Epithelial cell of proximal tubule (primary cell): Measurements from ENCODE around the gene GINS1. TPM values are rescaled to one million over a fixed set of nuclear protein-coding genes. Genes with fewer than 3 reads are reported as not detected.

Experiments
- DNase-seq: peaks from one replicate; pipeline ENCODE4 v3.0.0-alpha.2; 2011; ENCODE audit warnings: low read depth
- H3K4me3 ChIP-seq: 2 replicates; pipeline ENCODE4 v1.5.1; 2011; ENCODE audit warnings: low read depth, mild to moderate bottlenecking, low read length
- total RNA-seq: library from RNA; depleted of rRNA; stranded (reverse); fragments of >200 nt; gene quantifications from 2 replicates; pipeline ENCODE4 v1.2.3, GENCODE V29; 2015
- TF ChIP-seq, protein P1 (sequence below): conservative IDR thresholded peaks from 2 replicates; pipeline ENCODE4 v1.5.1; 2012; ENCODE audit warnings: low read depth, mild to moderate bottlenecking, low read length

The GINS1 gene
- total RNA-seq, 1 donor from 2014 or later, result 34.9 TPM

DNA sequence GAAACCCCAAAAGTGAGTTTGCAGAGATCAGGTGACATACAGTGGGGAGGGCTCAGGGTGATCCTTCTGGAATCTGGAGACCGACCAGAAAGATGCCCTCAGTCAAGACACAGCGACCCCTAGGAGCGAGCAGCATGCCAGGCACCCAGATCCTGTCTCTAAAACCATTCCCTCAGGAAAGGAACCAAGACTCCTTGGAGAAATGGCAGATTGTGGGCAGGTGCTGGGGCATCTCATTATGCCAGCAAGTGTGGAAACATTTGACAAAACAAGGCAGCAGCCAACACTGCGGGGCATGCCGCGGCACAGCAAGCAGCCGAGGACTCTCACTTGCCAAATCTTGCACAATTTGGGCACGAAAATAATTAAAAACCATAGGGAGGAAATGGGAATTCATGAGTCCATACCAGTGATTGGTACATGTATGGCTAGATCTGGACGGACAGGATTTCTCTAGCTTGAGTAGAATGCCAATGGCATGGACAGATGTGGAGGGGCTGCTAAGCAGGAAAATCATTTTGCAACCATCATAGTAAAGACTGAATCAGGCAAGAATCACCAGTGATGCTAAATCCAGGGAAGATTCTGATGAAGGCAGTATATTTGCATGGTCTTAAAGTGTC lies 76.9 kb downstream of the GINS1 start:
- TF ChIP-seq, protein P1, sequence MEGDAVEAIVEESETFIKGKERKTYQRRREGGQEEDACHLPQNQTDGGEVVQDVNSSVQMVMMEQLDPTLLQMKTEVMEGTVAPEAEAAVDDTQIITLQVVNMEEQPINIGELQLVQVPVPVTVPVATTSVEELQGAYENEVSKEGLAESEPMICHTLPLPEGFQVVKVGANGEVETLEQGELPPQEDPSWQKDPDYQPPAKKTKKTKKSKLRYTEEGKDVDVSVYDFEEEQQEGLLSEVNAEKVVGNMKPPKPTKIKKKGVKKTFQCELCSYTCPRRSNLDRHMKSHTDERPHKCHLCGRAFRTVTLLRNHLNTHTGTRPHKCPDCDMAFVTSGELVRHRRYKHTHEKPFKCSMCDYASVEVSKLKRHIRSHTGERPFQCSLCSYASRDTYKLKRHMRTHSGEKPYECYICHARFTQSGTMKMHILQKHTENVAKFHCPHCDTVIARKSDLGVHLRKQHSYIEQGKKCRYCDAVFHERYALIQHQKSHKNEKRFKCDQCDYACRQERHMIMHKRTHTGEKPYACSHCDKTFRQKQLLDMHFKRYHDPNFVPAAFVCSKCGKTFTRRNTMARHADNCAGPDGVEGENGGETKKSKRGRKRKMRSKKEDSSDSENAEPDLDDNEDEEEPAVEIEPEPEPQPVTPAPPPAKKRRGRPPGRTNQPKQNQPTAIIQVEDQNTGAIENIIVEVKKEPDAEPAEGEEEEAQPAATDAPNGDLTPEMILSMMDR, result no peak
- DNase-seq, result no peak
- H3K4me3 ChIP-seq, result no peak overlapping the region

DNA sequence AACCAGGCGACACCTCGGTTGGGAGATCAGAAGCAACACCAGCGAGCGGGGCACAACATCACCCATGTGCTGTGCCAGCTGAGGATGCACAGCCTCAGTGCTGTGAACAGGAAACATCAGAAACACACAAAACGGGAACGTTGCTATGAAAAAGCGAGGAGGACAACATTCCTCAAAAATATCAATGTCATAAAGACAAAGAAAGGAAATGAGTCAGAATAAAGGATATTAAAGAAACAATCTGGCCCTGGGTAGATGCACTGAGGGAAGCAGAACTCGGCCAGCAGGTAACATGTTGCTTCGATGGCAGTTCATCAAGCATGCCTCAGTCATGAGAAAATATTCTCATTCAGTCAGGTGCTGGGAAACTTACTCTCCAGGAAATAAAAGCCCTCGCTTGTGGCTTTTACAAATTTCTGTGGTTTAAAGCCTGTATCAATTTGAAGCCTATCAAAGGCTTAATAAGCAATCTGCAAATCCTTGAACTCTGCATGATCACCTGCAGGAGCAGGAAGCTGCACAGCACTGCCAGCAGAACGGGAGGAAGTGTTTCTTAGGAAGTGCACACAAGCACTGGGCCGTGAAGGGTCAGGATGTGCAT lies 77.5 kb downstream of the GINS1 start:
- no peak for DNase-seq
- H3K4me3 ChIP-seq, result no peak overlapping the region
- TF ChIP-seq, protein P1, result no peak

DNA sequence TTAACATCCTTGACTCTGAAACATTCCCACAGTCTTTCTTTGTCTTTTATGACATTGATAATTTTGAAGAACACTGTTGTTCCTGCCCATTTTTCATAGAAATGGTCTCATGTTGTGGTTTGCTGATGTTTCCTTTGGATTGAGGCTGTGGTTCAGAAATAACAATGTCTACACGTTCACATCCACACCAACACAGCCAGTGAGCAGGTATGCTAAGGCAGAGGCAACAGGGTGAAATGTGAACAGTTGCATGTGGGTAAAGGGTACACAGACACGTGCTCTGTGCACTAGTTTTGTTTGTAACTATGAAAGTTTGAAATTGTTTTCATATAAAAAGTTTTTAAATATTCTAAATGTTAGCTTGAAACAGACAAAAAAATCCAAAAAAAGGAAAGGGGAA lies 78.4 kb downstream of the GINS1 start:
- DNase-seq, result no peak
- H3K4me3 ChIP-seq, result no peak overlapping the region
- TF ChIP-seq, protein P1, result no peak

DNA sequence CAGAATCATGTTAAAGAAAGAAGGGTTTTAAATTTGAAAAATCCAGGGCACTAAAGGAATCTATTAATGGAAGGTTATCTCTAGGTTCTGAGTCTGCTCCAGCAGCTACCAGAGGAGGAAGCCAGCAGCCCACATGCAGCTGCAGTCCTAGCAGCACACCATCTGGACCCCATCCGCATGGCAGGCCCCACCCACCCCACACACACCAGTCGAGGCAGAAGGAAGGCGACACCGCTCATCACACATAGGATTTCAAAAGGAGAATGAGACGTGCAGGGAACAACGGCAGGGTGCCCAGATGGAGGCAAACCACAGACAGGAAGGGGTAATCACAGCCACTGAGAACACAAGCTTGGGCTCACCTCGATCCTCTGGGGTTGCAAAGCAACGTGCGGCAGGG lies 78.9 kb downstream of the GINS1 start:
- no peak for DNase-seq
- TF ChIP-seq, protein P1, result no peak
- no peak overlapping the region for H3K4me3 ChIP-seq

DNA sequence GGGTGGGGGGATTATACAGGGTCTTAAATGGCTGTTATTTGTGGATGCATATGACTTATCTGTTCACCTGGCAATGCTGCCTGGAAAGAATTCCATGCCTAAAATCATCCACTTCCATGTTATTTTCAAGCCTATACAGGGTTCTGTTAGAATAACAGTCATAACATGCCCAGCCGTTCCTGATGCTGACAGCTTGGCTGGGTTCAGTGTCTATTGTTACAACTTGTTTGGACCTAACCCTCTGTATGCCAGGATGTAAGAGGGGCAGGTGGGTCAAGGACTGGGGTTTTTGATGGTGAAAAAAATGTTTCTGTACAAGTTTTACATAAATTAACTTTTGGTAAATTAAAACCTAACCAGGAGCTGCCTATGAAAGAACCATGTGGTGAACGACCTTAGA lies 79.8 kb downstream of the GINS1 start:
- no peak overlapping the region for H3K4me3 ChIP-seq
- DNase-seq, result no peak
- TF ChIP-seq, protein P1, result no peak

DNA sequence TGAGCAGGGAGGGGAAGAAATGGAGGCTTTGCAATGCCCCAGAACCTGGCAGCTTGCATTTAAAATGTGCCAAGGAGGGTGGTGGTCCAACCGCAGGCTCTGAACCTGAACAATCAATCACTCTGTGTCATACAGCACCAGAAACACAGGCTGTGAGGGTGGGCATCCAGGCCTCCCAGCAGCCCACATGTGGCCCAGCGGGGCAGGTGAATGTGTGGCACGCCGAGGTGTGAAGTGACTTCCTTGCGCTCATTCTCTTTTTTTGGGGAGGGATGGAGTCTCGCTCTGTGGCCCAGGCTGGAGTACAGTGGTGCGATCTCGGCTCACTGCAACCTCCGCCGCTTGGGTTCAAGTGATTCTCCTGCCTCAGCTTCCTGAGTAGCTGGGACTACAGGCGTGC lies 80.5 kb downstream of the GINS1 start:
- H3K4me3 ChIP-seq, result no peak overlapping the region
- no peak for DNase-seq
- TF ChIP-seq, protein P1, result no peak
